ENCODE measurements around the gene SNAI3.

Gene SNAI3

DNA sequence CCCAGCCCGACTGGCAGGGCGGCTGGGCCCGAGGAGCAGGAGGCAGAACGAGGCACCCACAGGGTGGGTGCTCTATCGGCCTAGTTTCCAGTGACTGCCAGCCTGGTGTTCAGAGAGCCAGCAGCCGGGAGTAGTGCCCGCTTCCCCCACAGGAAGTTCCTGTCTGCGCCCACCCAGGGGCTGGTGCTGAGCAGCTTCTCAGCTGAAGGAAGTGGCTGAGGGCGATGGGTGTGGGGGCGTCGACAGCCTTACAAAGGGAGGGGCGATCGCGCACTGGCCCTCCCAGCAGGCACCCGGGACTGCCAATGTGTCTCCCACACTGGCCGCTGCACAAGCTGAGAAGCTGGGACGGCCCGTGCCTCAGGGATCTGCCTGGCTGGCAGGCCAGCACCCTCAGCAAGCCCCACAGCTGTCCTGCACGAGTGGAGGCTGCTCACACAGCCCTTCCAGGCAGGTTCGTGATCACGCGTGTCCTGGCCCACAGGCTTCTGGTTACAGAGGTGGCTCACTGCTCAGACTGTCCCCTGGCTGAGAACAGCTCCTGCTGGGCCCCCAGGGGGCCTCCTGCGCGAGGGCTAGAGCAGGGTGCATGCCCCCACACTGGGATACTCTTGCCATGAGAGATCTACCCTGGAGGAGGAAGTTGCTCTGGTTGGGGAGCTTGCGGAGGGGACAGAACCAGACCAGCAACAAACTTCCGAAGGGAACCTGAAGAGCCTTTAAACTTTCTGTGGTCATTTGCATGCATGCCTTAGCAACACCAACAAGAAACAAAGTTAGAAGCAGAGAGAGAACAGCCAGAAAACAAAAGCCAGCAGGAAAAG lies 17.4 kb upstream of the SNAI3 start:
- DNase-seq: no peak

DNA sequence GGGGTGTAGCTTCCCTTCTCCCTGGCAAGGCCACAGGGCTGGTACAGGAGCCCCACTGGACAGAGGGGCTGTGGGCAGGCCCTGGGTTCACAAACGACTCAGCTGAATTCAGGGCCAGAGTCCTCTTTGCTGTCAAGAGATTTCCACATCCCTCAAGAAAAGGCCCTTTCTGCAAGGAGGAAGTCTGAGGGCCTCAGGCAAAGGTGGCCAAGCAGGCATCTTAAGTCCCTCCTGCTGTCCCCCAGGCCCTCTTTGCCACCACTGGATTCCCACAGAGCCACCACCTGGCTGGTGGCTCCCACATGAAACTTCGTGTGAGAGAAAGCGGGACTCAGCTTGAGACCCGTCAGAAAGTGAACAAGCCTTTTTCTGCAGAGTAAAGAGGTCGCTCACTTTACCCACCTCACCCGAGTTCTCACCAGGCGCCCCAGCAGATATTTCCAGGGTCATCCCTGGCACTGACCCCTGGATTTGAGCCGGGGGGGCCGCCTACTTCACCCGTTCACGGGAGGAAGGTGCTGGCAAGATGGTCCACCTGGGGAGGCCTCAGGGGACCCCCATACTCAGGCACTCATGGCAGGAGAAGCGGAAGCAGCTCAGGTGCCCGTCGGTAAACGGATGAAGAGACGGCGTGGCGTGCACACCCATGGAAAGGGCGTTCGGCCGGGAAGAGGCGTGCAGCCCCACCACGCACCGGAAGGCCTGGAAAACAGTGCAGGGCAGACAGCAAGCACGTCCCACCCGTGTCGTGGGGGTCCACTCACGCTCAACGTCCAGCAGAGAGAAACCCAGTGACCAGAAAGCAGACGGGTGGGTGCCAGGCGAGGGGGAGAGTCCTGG lies 16.3 kb upstream of the SNAI3 start:
- DNase-seq: no peak

DNA sequence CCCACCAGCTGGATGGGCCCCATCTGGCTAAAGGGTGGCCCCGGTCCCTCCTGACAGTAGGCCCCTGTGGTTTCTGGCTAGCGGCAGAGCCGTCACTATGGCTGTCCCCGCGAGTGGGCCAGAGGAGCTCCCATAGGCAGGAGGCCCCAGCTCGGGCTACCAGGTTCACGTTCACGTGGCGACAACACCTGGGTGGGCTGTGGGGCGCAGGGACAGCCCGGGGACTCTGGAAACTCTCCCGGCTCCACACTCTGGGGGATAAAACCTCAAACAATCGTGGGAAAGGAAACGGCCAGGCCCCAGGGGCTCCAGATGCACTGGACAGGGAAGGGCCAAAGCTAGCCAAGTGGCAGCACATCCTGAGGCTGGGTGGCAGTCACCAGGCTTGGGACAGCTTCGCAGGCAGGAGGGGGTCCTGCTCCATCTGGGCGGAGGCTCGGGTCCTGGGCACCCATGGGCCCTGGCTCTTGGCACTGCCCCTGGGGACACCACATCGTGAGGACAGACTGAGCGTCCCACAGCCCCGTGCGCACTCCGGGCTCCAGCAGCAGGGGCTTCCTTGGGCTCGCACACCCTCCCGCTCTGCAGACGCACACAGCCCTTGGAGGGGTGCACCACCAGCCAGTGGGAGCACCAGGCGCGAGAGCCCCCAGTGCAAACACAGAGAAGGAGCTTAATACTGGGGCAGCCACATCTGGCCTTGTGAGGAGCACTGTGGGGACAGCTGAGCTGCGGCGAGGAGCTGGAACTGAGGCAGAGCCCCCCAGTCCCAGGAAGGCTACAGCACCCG lies 15.5 kb upstream of the SNAI3 start:
- no peak for DNase-seq

DNA sequence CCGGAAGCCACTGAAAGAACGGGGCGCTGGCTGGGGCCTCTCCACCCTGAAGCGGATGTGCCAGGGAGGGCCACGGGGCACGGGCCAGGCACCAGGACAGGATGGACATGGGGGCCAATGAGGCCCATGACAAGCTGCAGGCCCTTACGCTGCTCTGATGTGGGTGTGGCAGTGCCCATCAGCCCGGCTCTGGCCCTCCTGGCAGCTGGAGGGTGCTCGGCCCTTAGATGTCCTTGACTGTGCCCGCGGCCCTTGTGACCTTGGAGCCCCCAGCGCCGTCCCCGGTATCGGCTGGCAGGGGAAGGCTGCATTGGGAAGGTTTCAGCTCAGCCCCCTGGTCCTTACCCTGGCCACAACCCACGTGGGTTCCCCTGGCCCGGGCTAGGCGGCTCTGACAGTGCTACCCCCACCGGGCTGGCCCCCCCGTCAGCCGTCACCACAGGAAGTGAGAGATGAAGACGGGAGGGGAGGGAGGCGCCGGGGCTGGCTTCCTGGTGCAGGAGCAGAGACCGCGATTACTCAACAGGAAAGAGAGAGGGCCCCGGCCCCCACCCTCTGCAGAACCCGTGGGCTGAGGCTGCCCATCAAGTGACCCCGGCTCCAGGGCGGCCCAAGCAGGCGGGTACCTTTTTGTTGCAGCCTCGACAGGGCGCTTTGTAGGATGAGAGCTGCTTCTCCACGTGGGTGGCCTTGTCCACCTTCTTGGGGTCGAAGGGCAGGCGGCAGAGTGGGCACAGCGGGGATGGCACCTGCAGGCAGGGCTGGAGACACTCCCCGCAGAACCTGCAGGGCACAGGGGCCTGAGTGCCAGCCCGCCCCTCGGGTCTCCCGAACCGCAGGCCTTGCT lies 14.6 kb upstream of the SNAI3 start:
- no peak for DNase-seq

DNA sequence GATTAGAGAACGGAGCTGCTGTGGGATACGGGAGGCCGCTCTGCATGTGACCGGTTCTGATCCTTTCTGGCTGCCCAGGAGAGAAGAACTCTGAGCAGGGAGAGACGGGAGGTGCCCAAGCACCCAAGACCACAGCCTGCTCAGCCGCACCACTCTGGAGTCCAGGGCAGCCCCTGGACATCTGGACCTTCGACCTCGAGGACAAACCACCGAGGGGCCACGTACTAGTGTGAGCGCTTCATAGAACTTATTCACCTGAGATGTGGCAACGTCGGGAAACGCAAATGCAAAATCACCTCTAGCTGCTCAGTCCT lies 14.0 kb upstream of the SNAI3 start:
- no peak for DNase-seq

DNA sequence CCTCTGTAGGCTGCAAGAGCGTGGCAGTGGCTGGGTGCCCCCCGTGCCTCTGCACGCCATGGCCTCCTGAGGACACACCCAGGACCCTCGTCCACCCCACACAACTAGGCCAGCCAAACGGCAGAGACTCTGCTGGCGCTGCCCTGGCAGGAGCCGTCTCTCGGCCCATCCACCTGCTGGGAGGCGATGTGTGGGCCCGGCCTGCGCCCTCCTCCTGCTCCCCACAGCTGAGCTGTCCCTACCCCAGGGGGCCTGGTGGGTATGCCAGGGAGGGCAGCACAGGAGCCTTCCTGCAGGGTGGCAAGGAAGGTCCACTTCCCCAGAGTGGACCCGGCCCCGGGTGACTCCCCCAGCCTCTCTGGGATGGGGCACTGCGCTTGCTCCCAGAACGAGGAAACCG lies 12.9 kb upstream of the SNAI3 start:
- DNase-seq: no peak

DNA sequence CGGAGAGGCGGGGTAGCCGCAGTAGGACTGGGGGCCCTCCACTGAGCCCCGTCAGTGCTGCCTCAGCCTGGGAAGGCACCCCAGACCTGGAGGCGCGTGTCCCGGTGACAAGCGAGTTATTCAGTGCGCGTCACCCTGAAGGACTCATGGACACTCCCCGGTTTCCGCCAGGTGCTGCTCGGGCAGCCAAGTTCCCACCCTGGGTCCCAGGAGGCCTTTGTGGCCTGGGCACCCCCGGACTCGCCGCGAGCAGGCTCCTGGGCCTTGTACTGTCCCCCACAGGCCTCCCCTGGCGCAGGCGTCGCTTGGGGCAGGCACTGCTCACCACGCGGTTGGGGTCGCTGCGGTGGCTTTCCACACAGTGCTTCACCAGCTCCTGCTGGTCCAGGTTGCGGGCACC lies 12.3 kb upstream of the SNAI3 start:
- no peak for DNase-seq

DNA sequence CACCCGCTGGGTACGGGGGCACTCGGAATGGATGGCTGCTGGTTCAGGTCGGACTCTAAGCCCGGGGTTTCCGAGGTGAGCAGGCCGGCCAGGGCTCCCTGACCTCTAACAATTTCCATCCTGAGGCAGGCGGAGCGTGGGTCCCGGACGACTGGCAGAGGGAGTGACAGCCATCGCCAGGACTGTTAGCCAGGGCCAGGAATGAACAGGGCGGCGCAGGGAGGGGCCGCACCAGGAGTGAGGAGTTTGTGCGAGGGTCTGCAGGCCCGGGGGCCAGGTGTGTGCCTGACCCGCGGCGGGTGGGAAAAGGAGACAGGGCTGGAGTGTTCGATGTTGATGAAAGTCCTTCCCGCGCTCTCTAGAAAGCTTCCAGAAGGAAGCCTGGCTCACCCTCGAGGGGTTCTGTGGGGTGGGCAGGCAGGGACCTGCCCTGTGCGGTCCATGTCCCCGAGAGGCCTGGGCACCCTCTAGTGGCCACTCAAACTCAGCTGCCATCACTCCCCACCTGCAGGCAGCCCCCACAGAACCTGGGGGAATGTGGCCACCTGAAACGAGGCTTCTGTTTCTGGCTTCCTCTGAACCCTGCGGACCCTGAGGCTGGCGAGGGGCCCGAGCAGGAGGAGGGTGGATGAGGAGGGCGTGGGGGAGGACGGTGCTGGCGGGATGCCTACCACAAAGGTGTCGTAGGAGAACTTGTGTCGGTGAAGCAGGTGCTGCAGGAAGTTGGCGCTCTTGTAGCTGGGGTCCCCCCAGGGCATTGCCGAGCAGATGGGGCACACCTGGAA lies 11.7 kb upstream of the SNAI3 start:
- DNase-seq: no peak

DNA sequence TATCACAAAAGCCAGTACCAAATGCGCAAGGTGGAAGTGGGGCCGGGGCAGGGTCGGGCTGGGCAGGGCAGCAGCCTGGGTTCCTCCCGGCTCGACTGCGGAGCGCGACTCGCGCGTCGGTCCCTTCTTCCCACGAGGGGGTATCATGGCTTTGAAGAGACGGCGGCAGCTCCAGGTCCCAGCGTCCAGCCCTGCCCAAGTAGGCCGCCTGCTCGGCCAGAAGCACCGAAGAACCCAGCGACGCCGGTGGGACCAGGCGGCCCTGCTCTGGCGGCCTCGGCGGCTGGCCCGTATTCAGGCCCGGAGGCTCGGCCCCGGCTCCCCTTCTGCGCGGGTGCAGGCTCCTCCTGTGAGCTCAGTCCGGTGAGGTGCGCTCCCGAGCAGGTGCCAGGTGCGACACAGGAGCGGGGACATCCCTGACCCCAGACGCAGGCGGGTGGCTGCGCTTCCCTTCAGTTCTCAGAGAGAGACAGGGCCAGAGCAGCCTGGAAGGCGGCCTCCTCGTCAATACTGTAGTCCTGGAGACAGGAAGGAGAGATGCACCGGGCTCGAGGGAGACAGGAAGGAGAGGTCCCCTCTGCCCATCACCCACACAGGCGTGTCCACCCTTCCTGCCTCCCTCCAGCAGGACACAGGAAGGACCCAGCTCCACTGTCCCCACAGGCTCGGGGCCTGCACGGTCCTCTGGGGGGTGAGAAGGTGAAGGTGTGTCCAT lies 11.0 kb upstream of the SNAI3 start:
- no peak for DNase-seq

DNA sequence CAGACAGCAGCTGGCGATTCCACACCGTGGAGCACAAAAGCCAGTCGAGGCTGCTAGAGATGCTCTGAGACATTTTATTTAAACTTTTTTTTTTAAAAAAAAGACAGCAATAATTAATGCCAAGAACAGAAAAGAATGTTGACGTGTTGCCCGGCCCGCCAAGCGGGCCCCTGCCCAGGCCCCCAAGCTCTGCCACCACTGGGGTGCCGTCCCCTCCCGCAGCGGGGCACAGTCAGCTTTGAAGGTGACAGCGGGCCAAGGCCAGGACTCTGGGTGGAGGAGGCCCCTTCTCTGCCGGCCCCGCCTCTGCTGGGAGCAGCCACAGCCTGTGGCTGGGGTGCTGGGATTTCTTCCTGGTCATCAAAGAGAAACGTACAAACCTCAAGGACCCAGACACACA lies 10.1 kb upstream of the SNAI3 start:
- no peak for DNase-seq

DNA sequence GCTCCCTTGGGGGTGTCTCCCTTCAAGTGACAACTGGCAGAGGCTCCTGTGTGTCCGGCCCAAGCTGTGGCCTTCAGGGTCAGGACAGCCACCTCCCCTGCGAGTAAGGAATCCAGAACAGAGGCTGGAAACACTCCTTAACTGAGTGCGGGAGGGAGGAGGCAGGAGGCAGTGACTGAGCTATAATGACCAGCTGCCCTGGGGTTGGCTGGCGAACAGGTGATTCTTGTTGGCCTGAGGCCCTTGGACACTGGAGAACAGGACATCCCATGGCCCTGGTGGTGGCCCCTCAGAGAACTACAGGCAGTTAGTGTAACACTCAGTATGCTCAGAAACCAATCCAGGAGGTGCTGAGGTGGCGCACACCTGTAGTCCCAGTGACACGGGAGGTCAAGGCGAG lies 9.4 kb upstream of the SNAI3 start:
- no peak for DNase-seq

DNA sequence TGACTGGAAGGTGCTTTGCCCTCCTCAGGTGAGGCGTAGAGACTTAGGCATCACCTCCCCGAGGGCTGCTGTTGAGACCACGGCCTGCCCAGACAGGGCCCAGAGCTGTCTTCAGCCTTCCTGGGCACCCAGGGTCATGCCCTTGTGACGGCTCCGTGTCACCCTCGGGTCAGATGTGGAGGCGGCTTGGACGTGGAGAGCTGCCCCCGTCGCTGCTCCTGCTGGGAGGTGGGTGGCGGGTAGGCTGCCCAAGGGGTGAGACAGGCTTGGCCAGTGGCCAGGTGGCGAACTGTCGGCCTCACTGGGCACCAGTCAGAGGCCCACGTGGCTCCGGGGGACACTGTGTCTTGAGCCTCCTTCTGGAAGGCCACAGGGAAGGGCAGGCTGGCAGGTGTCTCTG lies 8.9 kb upstream of the SNAI3 start:
- no peak for DNase-seq

DNA sequence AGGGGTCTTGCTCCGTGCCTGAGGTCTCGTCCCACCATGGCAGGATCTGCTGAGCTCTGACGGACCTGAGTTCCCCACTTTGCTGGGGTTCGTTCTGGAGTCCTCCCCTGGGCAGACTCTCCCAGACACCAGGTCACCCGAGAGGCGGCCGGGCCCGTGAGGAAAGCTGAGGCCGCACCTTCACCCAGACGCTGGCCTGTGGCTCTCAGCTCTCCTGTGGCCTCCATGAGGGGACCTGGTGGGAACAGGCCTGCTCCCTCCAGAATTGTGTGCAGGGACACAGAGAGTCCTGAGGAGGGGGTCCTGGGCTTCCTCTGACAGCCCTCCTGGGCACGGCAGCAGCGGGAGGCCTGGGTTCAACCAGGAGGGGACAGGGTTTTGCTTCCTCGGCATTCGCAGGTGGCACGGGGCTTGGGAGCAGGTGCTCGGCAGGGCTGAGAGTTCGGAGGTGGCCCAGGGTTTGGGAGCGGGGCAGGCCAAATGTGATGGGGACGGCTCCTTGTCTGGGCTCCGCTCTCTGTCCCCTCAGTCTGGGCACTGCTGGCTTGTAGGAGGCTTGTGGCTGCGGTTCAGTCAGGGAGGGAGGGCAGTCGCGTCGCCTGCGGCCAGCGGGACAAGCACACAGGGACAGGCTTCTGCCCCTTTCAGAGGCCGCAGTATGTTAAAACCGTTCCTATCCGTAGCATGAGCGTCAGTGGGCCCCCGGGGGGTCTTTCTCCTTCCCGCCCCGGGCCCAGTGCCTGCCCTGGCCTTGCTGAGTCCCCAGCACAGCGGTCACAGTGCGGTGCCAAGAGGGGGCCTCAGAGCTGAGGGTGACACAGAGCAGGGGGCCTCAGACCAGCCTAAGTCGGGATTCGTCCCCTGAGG lies 8.1 kb upstream of the SNAI3 start:
- no peak for DNase-seq

DNA sequence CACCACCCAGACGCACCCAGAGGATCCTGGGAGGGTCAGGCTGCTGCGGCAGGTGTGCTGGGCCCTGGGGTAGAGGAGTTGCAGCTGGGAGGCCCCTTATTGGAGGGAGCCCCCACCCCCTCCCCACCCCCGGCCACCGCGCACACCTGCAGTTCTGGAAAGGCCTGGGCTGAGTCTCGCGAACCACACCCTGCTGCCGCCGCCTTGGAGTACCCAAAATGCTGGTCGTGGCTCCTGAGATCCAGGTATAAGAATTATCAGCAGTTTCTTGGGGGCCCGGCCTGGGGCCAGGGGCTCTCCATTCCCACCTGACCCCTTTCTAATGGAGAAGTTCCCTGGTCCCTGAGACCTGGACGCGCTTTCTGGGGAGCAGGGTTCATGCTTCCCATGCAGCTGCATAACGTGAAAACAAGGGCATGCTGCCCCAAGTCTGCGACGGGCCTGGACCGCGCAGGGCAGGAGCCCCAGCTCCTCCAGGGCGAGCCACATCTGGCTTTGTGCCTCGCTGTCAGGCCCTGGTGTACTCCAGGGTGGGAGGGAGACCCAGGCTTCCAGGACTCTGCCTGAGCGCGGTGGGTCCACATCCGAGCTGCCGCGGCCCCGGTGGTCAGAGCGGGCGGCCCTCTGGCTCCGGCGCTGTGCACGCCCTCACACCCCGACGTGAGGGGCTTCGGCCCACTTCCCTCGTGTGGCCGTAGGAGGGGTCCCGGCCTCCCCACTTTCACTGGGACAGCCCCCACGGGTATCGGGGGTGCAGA lies 7.3 kb upstream of the SNAI3 start:
- DNase-seq: no peak

DNA sequence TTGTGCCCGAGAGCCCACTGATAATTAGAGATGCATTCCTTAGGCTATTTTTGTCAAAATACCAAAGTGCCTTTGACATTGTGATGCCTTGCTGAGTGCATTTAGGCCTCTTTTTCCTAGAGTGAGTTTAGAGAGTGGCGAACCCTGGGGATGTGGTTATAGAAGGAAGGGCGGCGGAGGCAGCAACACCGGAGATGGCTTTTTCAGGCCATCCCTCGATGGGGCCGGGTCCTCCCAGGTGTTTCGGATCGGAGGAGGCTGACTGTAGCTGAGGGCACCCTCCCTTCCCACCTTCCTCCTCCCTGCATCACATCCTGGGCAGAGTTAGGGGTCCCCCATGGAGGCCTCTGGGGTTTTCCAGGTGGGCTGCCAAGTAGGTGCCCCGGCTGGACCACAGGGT lies 6.6 kb upstream of the SNAI3 start:
- DNase-seq: no peak

DNA sequence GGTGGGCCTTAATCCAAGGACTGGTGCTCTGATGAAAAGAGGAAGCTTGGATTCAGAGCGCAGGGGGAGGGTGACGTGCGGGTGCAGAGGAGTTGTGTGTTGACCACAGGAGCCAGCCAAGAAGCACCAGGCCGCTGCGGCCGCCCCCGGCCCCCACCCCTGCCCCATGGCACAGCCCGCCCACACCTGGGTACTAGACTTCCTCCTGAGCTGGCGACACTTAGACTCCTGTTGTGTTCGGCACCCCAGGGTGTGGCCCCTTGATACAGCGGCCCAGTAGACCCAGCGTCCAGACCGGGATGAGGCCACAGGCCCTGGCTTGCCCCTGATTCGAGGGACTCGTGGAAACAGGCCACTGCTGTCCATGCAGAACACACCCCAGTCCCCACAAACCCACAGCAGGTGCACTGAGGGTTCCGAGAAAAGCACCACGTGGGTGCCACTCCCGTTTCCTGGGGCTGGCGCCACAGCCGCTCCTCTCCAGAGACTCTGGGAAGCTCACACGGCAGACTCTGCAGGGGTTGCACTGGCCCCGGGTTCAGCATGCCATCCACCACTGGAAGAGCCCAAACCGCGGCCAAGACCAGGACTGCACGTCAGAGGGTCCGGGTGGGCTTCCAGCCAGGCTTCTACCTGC lies 5.7 kb upstream of the SNAI3 start:
- DNase-seq: no peak

DNA sequence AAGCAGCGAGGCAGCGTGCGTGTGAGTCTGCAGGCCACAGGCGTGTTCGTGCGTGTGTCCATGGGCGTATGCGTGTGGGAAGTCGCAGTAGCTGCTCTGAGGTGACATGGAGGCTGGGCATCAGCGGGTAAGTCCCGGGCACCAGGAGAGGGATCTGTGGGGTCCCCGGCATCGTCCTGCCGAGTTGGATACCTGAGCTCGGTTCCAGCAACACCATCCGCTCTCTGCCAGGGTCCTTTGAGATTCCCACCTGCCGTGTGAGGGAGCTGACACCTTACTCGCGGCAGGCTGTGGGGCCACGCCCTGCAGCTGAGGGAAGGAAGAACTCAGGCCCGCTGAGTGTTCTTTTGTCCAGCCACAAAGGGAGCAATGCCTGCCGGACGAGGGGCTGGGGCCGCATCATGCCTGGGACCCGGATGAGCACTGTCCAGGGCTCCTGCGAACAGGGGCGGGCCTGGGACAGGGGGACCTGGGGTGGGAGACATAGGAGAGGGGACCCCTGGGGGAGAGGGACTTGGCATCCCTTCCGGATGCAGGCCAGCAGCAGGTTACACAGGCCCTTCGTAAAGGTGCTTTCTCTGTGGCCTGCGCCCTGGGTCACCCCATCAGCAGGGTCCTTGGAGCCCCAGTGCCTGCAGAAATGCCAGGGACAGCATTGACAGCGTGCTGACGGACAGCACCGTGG lies 5.0 kb upstream of the SNAI3 start:
- DNase-seq: no peak
